Thoracic aorta (tissue), 2 donors: ENCODE data around the gene GALNT9. TPM values are rescaled to one million over a fixed set of nuclear protein-coding genes. Genes with fewer than 3 reads are reported as not detected.

ENCODE experiments used
- ATAC-seq: fragments of 150-250 bp; one replicate; pipeline ENCODE4 v1.8.0; 2017; ENCODE audit warnings: low read depth; ENCODE audit not compliant: insufficient number of reproducible peaks, low FRiP score
- DNase-seq: peaks from one replicate; pipeline ENCODE4 v3.0.0-alpha.2; 2020; ENCODE audit warnings: low spot score
- H3K27ac ChIP-seq, 2 donors: fragments of 200-600 bp; sonication (generic); 1 replicate in 1 of 2; 2 replicates in 1 of 2; pipeline ENCODE4 v1.5.1; 2016; ENCODE audit warnings: mild to moderate bottlenecking in 2 of 2, moderate library complexity in 2 of 2
- H3K27me3 ChIP-seq: fragments of 200-600 bp; sonication (generic); replicated peaks from 2 replicates; pipeline ENCODE4 v1.6.0; 2016; ENCODE audit warnings: mild to moderate bottlenecking; ENCODE audit not compliant: insufficient read depth
- H3K36me3 ChIP-seq: fragments of 200-600 bp; sonication (generic); one replicate; pipeline ENCODE4 v1.5.1; 2016
- H3K4me1 ChIP-seq, 2 donors: fragments of 200-600 bp; sonication (generic); 1 replicate in 1 of 2; 2 replicates in 1 of 2; pipeline versions ENCODE4 v1.5.1 to v1.6.0; 2016; ENCODE audit warnings: low read depth in 2 of 2, mild to moderate bottlenecking in 1 of 2; ENCODE audit not compliant: control insufficient read depth in 1 of 2
- H3K4me3 ChIP-seq: fragments of 200-600 bp; sonication (generic); 2 replicates; pipeline ENCODE4 v1.5.1; 2016; ENCODE audit warnings: mild to moderate bottlenecking
- H3K9me3 ChIP-seq: fragments of 200-600 bp; sonication (generic); 2 replicates; pipeline ENCODE4 v1.5.1; 2016
- CTCF ChIP-seq: fragments of 200-600 bp; sonication (generic); IDR thresholded peaks from one replicate; pipeline ENCODE4 v1.5.1; 2019; ENCODE audit warnings: antibody characterized with exemption
- total RNA-seq, 2 donors: library from RNA; depleted of rRNA; stranded (reverse); fragments of >200 nt; gene quantifications; one replicate each; pipeline versions ENCODE4 v1.1.0 to v1.2.3, GENCODE V29; 2016

Gene GALNT9
- total RNA-seq, 2 donors from 2014 or later: 1.7 TPM; not detected in 1

GRCh38 chr12:132209619-132210222 is 119.7 kb downstream of the GALNT9 start:
- ATAC-seq: no peak

DNA sequence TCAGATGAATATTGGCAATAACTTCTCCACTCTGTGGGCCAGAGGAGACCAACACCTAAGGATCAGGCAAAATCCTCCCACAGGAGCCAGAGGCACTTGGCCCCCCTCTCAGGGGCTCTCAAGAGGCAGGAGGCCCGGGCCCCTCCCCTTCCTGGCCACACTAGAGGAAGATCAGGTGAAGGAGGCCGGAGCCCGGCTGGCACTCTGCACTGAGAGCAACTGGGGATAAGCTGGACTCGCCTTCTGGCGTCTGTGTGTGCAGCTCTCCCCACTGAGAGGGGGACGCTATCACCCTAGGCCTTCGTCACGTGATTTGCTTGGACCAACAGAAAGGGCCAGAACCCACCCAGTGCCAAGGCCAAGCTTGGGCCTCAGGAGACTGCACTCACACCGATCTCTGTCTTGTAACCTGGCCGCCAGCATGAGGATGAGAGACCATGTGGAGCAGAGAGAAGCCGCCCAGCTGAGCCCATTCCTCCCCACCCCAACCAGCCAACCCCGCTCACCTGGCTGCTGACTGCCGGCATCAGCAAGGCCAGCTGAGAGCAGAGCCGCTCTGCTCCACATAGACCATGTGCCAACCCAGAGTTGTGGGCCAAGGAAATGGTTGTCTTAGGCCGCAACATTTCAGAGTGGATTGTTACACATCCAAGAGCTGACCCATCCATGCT is 121.1 kb downstream of the GALNT9 start:
- Histone ChIP-seq H3K9me3 (no peaks in the 10 kb centered on the region), H3K27ac (no peak overlapping the region), H3K4me1 (peaks cover 0 to 21% of the 10 kb centered on the region in 2 donors), H3K27me3 (no peaks in the 10 kb centered on the region), H3K36me3 (no peaks in the 10 kb centered on the region), H3K4me3 (no peak overlapping the region)
- TF ChIP-seq CTCF: no peak
- ATAC-seq (no peak), DNase-seq (no peak)

More at GRCh38 chr12:132209619-132210222, 119.7 kb downstream of the GALNT9 start:
- no peak for DNase-seq
- Histone ChIP-seq H3K27me3 (no peaks in the 10 kb centered on the region), H3K36me3 (no peaks in the 10 kb centered on the region), H3K4me1 (peaks cover 0 to 12% of the 10 kb centered on the region in 2 donors), H3K4me3 (no peak overlapping the region), H3K9me3 (no peaks in the 10 kb centered on the region), H3K27ac (no peak overlapping the region)
- no peak for TF ChIP-seq CTCF

DNA sequence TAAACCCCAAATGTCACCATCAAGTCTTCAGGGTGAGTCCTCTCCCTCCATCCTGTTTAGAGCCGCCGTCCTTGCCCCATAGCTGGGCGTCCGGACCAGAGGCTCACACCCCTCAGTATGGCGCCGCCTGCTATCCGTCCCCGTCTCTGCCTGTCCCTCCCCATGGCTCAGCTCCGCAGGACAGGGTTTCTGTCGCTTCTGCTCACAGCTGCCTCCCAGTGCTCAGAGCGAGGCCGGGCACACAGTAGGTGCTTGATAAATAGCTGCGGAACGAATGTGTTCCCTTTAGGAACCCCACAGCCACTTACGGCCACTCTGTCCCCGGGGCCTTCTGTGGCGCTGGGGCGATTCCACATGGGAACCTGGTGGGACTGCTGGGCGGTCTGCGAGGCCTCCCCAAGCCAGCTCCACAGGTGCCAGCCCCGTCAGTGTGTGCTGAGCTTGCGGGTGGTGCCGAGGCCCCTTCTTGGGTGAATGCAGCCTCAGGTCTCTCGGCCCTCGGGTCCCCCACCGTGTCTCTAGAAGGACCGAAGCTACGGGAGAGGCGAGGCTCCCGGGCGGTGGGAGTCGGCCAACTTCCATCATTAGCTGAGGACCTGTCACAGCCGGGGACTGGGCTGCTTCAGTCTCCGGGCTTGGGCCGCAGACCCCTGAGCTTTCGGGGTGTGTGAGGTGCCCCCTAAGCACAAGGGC is 122.2 kb downstream of the GALNT9 start:
- DNase-seq (no peak), ATAC-seq (no peak)
- Histone ChIP-seq H3K36me3 (no peaks in the 10 kb centered on the region), H3K27me3 (no peaks in the 10 kb centered on the region), H3K4me3 (no peak overlapping the region), H3K4me1 (peaks cover 0 to 21% of the 10 kb centered on the region in 2 donors), H3K27ac (no peak overlapping the region), H3K9me3 (no peaks in the 10 kb centered on the region)
- no peak for TF ChIP-seq CTCF

DNA sequence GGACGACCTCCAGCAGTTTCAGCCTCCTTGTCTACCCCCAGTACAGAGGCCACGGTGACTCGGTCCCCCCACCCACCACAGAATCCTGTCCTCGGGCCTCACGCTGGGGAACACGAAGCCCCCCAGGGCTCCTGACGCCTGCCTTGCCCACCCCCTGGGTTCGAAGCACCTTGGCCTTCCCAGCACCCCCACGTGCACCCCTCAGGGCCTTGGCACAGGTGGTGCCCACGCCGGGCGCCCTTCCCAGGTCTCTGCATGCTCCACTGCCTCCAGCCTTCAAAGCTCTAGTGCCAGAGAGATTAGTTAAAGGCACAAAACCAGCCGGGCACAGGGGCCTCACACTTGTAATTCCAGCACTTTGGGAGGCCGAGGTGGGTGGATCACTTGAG is 123.3 kb downstream of the GALNT9 start:
- Histone ChIP-seq H3K36me3 (no peaks in the 10 kb centered on the region), H3K27ac (no peak overlapping the region), H3K9me3 (no peaks in the 10 kb centered on the region), H3K4me1 (peaks cover 0 to 21% of the 10 kb centered on the region in 2 donors), H3K27me3 (no peaks in the 10 kb centered on the region), H3K4me3 (no peak overlapping the region)
- no peak for TF ChIP-seq CTCF
- DNase-seq (no peak), ATAC-seq (no peak)

DNA sequence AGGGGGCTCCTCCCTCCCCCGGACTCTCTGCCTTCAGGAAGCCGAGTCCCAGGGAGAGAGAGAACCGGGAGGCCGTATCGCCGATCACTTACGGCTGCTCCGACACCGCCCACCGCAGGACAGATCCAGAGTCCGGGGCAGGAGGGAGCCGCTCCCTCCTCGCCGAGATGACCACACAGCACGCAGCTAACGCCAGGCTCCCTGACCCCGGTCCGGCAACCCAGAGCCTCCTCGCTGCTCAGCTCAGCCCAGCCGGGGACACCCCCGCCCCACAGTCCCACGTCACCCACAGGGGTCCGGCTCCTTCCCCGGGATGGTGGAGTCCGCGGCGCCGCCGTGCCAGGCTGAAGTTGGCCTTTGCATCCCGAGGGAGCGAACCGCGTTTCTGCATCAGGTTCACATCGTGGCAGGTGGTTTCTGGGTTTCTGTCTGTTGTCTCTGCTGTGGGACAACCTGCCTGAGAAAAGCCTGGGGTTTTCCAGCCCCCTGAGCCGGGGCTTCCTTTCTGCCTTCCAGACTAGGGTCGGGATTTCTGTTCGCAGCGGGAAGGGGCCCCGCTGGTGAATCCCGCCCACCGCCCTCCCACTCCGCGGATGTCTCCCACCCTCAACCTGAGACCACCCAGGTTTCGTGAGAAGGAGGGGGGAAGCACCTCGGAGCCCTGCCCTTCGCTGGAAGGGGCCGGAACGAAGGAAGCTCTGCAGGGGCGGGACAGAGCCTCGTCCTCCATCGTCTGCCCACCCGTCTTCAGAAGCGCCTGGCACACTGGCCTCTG is 123.9 kb downstream of the GALNT9 start:
- ATAC-seq (no peak), DNase-seq (no peak)
- Histone ChIP-seq H3K36me3 (no peaks in the 10 kb centered on the region), H3K9me3 (no peaks in the 10 kb centered on the region), H3K4me1 (peaks cover 0 to 21% of the 10 kb centered on the region in 2 donors), H3K4me3 (peak overlapping the region; percentile 50), H3K27ac (no peak overlapping the region), H3K27me3 (no peaks in the 10 kb centered on the region)
- TF ChIP-seq CTCF: no peak
